ENCODE data around the gene TMPRSS2. TPM values are rescaled to one million over a fixed set of nuclear protein-coding genes. Genes with fewer than 3 reads are reported as not detected.

TMPRSS2 gene
- total and polyA plus RNA-seq, 2 donors (not counting 3 experiments of a cell fraction or from before 2014, with no cell fraction given) = not detected

GRCh38 chr21:41490330-41490729, 17.6 kb downstream of the TMPRSS2 start:
- FAIRE-seq = no peak

More at GRCh38 chr21:41490330-41490729, 17.6 kb downstream of the TMPRSS2 start:
- no peak overlapping the region for H2AFZ ChIP-seq (ENCODE audit: low read depth, low read length)
- no peak for DNase-seq (ENCODE audit: low read depth, low spot score)
- H3K27me3 ChIP-seq (ENCODE audit: control insufficient read depth in 2 of 2, insufficient read depth in 2 of 2, low read length in 2 of 2) = no peaks in the 10 kb centered on the region
- H3K4me3 ChIP-seq (replicated peaks in 1 of 3; ENCODE audit: insufficient read depth in 1 of 3, low read depth in 1 of 3, low read length in 3 of 3) = no peak overlapping the region
- no peaks in the 10 kb centered on the region for H3K9me3 ChIP-seq (replicated peaks; ENCODE audit: control insufficient read depth, insufficient read depth, low read length)
- ChIA-PET CTCF (no interaction called here), POLR2A (no interaction called here)
- H4K20me1 ChIP-seq (replicated peaks; ENCODE audit: control insufficient read depth, extremely low read depth, insufficient read depth, low read length) = no peaks in the 10 kb centered on the region
- H3K79me2 ChIP-seq (ENCODE audit: control insufficient read depth, insufficient read depth, low read length) = no peaks in the 10 kb centered on the region
- no peak overlapping the region for H3K27ac ChIP-seq (ENCODE audit: insufficient read depth, low read depth, low read length)
- dilution Hi-C loops (cut with MboI; ENCODE audit: extremely low pct_ligation_motif_present, low sequenced_read_pairs) = no loop called here
- TF ChIP-seq CTCF (IDR thresholded peaks at IDR 0.05; ENCODE audit: extremely low read depth in 1 of 2, insufficient read depth in 1 of 2, low read depth in 1 of 2, low read length in 2 of 2) (no peak), GATA2 (IDR thresholded peaks at IDR 0.05; ENCODE audit: insufficient read depth, insufficient read length, low read depth, low read length) (no peak), EZH2 (IDR thresholded peaks at IDR 0.05; ENCODE audit: borderline replicate concordance, low read depth, low read length, severe bottlenecking) (no peak), FOS (IDR thresholded peaks at IDR 0.05; ENCODE audit: borderline replicate concordance, insufficient read depth, low read length) (no peak), POLR2AphosphoS5 (IDR thresholded peaks at IDR 0.05; ENCODE audit: insufficient read depth, low read depth, low read length) (no peak), MYC (IDR thresholded peaks at IDR 0.05; ENCODE audit: low read depth, low read length) (no peak), JUN (IDR thresholded peaks at IDR 0.05; ENCODE audit: borderline replicate concordance, insufficient read depth, insufficient read length, low read depth) (no peak), POLR2A (IDR thresholded peaks at IDR 0.05; ENCODE audit: low read depth, low read length) (no peak)
- TF ChIP-seq, protein P1, sequence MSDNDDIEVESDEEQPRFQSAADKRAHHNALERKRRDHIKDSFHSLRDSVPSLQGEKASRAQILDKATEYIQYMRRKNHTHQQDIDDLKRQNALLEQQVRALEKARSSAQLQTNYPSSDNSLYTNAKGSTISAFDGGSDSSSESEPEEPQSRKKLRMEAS (IDR thresholded peaks at IDR 0.05; ENCODE audit: insufficient read depth, insufficient read length) = no peak
- H3K9ac ChIP-seq (replicated peaks; ENCODE audit: extremely low read depth, insufficient read depth, low read length) = no peak overlapping the region
- H3K4me1 ChIP-seq (ENCODE audit: control insufficient read depth, extremely low read depth, insufficient read depth, low read length) = no peaks in the 10 kb centered on the region
- intact Hi-C loops (cut with micrococcal nuclease) = no loop called here
- no peaks in the 10 kb centered on the region for H3K36me3 ChIP-seq (ENCODE audit: control insufficient read depth in 2 of 2, extremely low read depth in 1 of 2, insufficient read depth in 2 of 2, low read length in 2 of 2)
- no peak overlapping the region for H3K4me2 ChIP-seq (ENCODE audit: insufficient read depth, low read length)
- no TSS peak for BruUV-seq (replicated peaks)
- H3K9me1 ChIP-seq (replicated peaks; ENCODE audit: control insufficient read depth, extremely low read depth, insufficient read depth, low read length) = no peaks in the 10 kb centered on the region

All from endothelial cell of umbilical vein (primary cell).